ENCODE data around the gene FIBIN.

Gene FIBIN

GRCh38 chr11:27025312-27025955 lies 31.5 kb downstream of the FIBIN start:
- Histone ChIP-seq H3K9me2 (replicated peaks; ENCODE audit: control insufficient read depth, low read length) (no peaks in the 10 kb centered on the region; the same call in 1 of the 2 replicates), H3F3A (ENCODE audit: control insufficient read depth, insufficient read depth) (no peaks in the 10 kb centered on the region), H3K4me3 (ENCODE audit: low read length) (no peak overlapping the region), H3K4me2 (ENCODE audit: low read length) (no peak overlapping the region), H3K27ac (ENCODE audit: low read depth, low read length) (no peak overlapping the region), H3K36me3 (ENCODE audit: control insufficient read depth, low read length) (no peaks in the 10 kb centered on the region), H4K20me1 (ENCODE audit: control insufficient read depth, insufficient read depth, low read depth, low read length) (no peaks in the 10 kb centered on the region), H3K27me3 (ENCODE audit: control insufficient read depth, low read length) (no peaks in the 10 kb centered on the region), H3K79me2 (ENCODE audit: control insufficient read depth, low read length) (no peaks in the 10 kb centered on the region), H3K4me1 (ENCODE audit: control insufficient read depth, low read length) (no peaks in the 10 kb centered on the region), H3K9me3 (ENCODE audit: control insufficient read depth, insufficient read depth, low read length) (no peaks in the 10 kb centered on the region)
- no peak for TF ChIP-seq EZH2phosphoT487 (IDR thresholded peaks at IDR 0.05; ENCODE audit: borderline replicate concordance, low read length)
- no peak for TF ChIP-seq CTCF (IDR thresholded peaks at IDR 0.05; ENCODE audit: low read depth, low read length, poor library complexity, severe bottlenecking)

- Histone ChIP-seq H3K4me2 (ENCODE audit: low read length) (no peak overlapping the region), H3K27me3 (ENCODE audit: control insufficient read depth, low read length) (no peaks in the 10 kb centered on the region), H3K4me3 (ENCODE audit: low read length) (no peak overlapping the region), H4K20me1 (ENCODE audit: control insufficient read depth, insufficient read depth, low read depth, low read length) (no peaks in the 10 kb centered on the region), H3K27ac (ENCODE audit: low read depth, low read length) (no peak overlapping the region), H3K4me1 (ENCODE audit: control insufficient read depth, low read length) (no peaks in the 10 kb centered on the region), H3K9me2 (replicated peaks; ENCODE audit: control insufficient read depth, low read length) (no peaks in the 10 kb centered on the region), H3K36me3 (ENCODE audit: control insufficient read depth, low read length) (no peaks in the 10 kb centered on the region), H3F3A (ENCODE audit: control insufficient read depth, insufficient read depth) (no peaks in the 10 kb centered on the region), H3K9me3 (ENCODE audit: control insufficient read depth, insufficient read depth, low read length) (no peaks in the 10 kb centered on the region), H3K79me2 (ENCODE audit: control insufficient read depth, low read length) (no peaks in the 10 kb centered on the region)
- TF ChIP-seq CTCF (IDR thresholded peaks at IDR 0.05; ENCODE audit: low read depth, low read length, poor library complexity, severe bottlenecking) = no peak
- TF ChIP-seq EZH2phosphoT487 (IDR thresholded peaks at IDR 0.05; ENCODE audit: borderline replicate concordance, low read length) = no peak
Observed at GRCh38 chr11:27025957-27026733, 32.2 kb downstream of the FIBIN start.

GRCh38 chr11:27028561-27028965 lies 34.7 kb downstream of the FIBIN start:
- Histone ChIP-seq H4K20me1 (ENCODE audit: control insufficient read depth, insufficient read depth, low read depth, low read length) (no peaks in the 10 kb centered on the region), H3K9me2 (replicated peaks; ENCODE audit: control insufficient read depth, low read length) (no peaks in the 10 kb centered on the region), H3K4me1 (ENCODE audit: control insufficient read depth, low read length) (no peaks in the 10 kb centered on the region)

More at GRCh38 chr11:27028561-27028965, 34.7 kb downstream of the FIBIN start:
- Histone ChIP-seq H3K79me2 (ENCODE audit: control insufficient read depth, low read length) (no peaks in the 10 kb centered on the region), H3K27me3 (ENCODE audit: control insufficient read depth, low read length) (no peaks in the 10 kb centered on the region), H3K4me2 (ENCODE audit: low read length) (no peak overlapping the region), H3K4me3 (ENCODE audit: low read length) (no peak overlapping the region), H3K9me3 (ENCODE audit: control insufficient read depth, insufficient read depth, low read length) (peaks cover 4% of the 10 kb centered on the region; the same call in 1 of the 2 replicates), H3F3A (ENCODE audit: control insufficient read depth, insufficient read depth) (no peaks in the 10 kb centered on the region), H3K36me3 (ENCODE audit: control insufficient read depth, low read length) (no peaks in the 10 kb centered on the region), H3K27ac (ENCODE audit: low read depth, low read length) (no peak overlapping the region)
- TF ChIP-seq CTCF (IDR thresholded peaks at IDR 0.05; ENCODE audit: low read depth, low read length, poor library complexity, severe bottlenecking) = no peak
- TF ChIP-seq EZH2phosphoT487 (IDR thresholded peaks at IDR 0.05; ENCODE audit: borderline replicate concordance, low read length) = no peak

All from DOHH2 (cell line).